Cerebellar nuclear complex (tissue), 1 donor: Measurements from ENCODE around the gene PALLD.
"Not testable (repeated sequence)": the region's sequence is repeated elsewhere in the genome, so short reads cannot be mapped to it uniquely, and the experiment has no call there.

ENCODE experiments used
- DNase-seq, 2 experiments: peaks; one replicate each; lab custom pipeline; 2025; lab: John Stamatoyannopoulos, UW

PALLD gene

GRCh38 chr4:168677063-168677462 is 180.2 kb downstream of the PALLD start:
- DNase-seq = no peak

GRCh38 chr4:168677879-168678278 is 181.0 kb downstream of the PALLD start:
- DNase-seq = no peak

GRCh38 chr4:168678751-168679366 is 182.0 kb downstream of the PALLD start:
- no peak for DNase-seq

- DNase-seq = no peak
Measured at GRCh38 chr4:168679397-168679796, 182.5 kb downstream of the PALLD start.

- no peak for DNase-seq
Measured at GRCh38 chr4:168679819-168680218, 183.0 kb downstream of the PALLD start.

- DNase-seq = no peak
Measured at GRCh38 chr4:168682898-168683500, 186.1 kb downstream of the PALLD start.

GRCh38 chr4:168683595-168683994 is 186.7 kb downstream of the PALLD start:
- no peak for DNase-seq

GRCh38 chr4:168685136-168685809 is 188.4 kb downstream of the PALLD start:
- no peak for DNase-seq

GRCh38 chr4:168688584-168688983 is 191.7 kb downstream of the PALLD start:
- DNase-seq = no peak

- DNase-seq = no peak
Measured at GRCh38 chr4:168689791-168690190, 192.9 kb downstream of the PALLD start.

GRCh38 chr4:168690199-168690598 is 193.3 kb downstream of the PALLD start:
- DNase-seq = no peak

- no peak for DNase-seq
Measured at GRCh38 chr4:168691631-168692369, 194.9 kb downstream of the PALLD start.

- no peak for DNase-seq
Measured at GRCh38 chr4:168693750-168694490, 197.1 kb downstream of the PALLD start.

GRCh38 chr4:168694667-168695066 is 197.8 kb downstream of the PALLD start:
- no peak for DNase-seq

- DNase-seq = no peak
Measured at GRCh38 chr4:168695288-168695687, 198.4 kb downstream of the PALLD start.

GRCh38 chr4:168696280-168696679 is 199.4 kb downstream of the PALLD start:
- no peak for DNase-seq

- no peak for DNase-seq
Measured at GRCh38 chr4:168696826-168697225, 200.0 kb downstream of the PALLD start.

GRCh38 chr4:168699224-168699878 is 202.5 kb downstream of the PALLD start:
- DNase-seq = no peak

GRCh38 chr4:168701061-168701460 is 204.2 kb downstream of the PALLD start:
- DNase-seq = no peak

GRCh38 chr4:168702581-168703087 is 205.8 kb downstream of the PALLD start:
- not testable (repeated sequence) for DNase-seq

GRCh38 chr4:168705121-168705520 is 208.3 kb downstream of the PALLD start:
- DNase-seq = no peak
